ENCODE data around the gene AK4.

- TF ChIP-seq EZH2 (IDR thresholded peaks at IDR 0.05; ENCODE audit: insufficient read depth, poor library complexity, severe bottlenecking): no peak
- TF ChIP-seq EZH2phosphoT487 (IDR thresholded peaks at IDR 0.05; ENCODE audit: insufficient read depth, low read depth): no peak
These were observed 2.1 kb downstream of the AK4 start for GRCh38 chr1:65150108-65150463.

All from GM23248 (cell line).